Panc1 (cell line): ENCODE measurements around the gene EEF2. TPM values are rescaled to one million over a fixed set of nuclear protein-coding genes. Genes with fewer than 3 reads are reported as not detected.
"Not testable (repeated sequence)": the region's sequence is repeated elsewhere in the genome, so short reads cannot be mapped to it uniquely, and the experiment has no call there.

Source experiments
- ATAC-seq: fragments of 200-7000 bp; cut with Tn5 transposase; 2 replicates; pipeline ENCODE4 v1.9.1; 2020; ENCODE audit warnings: mild to moderate bottlenecking, moderate library complexity
- BruUV-seq: library from RNA; stranded (reverse); fragments of 400-500 nt; replicated peaks from 2 replicates; lab custom pipeline; 2021; lab: Mats Ljungman, UMichigan
- CTCF ChIA-PET: fragments of 300-600 bp; sonication (Branson Sonifier 250); formaldehyde crosslinking; loops from one replicate; lab custom pipeline; 2022; ENCODE audit warnings: antibody characterized with exemption; lab: Charles Lee
- POLR2A ChIA-PET: fragments of 300-600 bp; sonication (Branson Sonifier 250); formaldehyde crosslinking; loops from one replicate; lab custom pipeline; 2022; ENCODE audit warnings: antibody characterized with exemption; lab: Charles Lee
- DNase-seq: peaks from one replicate; pipeline ENCODE4 v3.0.0-alpha.2; 2010; ENCODE audit warnings: low read depth, low spot score
- H3K27ac ChIP-seq: 2 replicates; pipeline ENCODE4 v1.5.1; 2011; ENCODE audit warnings: mild to moderate bottlenecking, low read length, inconsistent platforms
- H3K27me3 ChIP-seq: fragments of 200-500 bp; sonication (Bioruptor generic); 2 replicates; pipeline ENCODE4 v1.6.0; 2014; ENCODE audit warnings: low read length, inconsistent platforms; ENCODE audit not compliant: control insufficient read depth, insufficient read depth
- H3K36me3 ChIP-seq: fragments of 200-500 bp; sonication (Bioruptor generic); 2 replicates; pipeline ENCODE4 v1.5.1; 2014; ENCODE audit warnings: inconsistent platforms, mild to moderate bottlenecking, low read length, moderate library complexity; ENCODE audit not compliant: control insufficient read depth, insufficient read depth
- H3K4me1 ChIP-seq: 2 replicates; pipeline ENCODE4 v1.5.1; 2011; ENCODE audit warnings: inconsistent platforms, mild to moderate bottlenecking, low read length, moderate library complexity; ENCODE audit not compliant: control insufficient read depth, insufficient read depth
- H3K4me3 ChIP-seq, 2 experiments: 2 replicates each; pipeline ENCODE4 v1.5.1; 2011 to 2012; ENCODE audit warnings: low read depth in 2 of 2, low read length in 2 of 2, mild to moderate bottlenecking in 2 of 2, inconsistent platforms in 1 of 2, moderate library complexity in 1 of 2
- H3K9me3 ChIP-seq: fragments of 200-500 bp; sonication (Bioruptor generic); 2 replicates; pipeline ENCODE4 v1.5.1; 2014; ENCODE audit warnings: low read depth, mild to moderate bottlenecking, inconsistent platforms, low read length, moderate library complexity; ENCODE audit not compliant: control insufficient read depth, insufficient read depth
- CTCF ChIP-seq: fragments of 450-650 bp; IDR thresholded peaks from 2 replicates; pipeline ENCODE4 v1.5.1; 2017; ENCODE audit warnings: mild to moderate bottlenecking
- POLR2AphosphoS5 ChIP-seq: IDR thresholded peaks from 2 replicates; pipeline ENCODE4 v1.6.1; 2012; ENCODE audit warnings: mild to moderate bottlenecking, low read depth, low read length, moderate library complexity
- REST ChIP-seq, 2 experiments: IDR thresholded peaks; 2 replicates each; pipeline ENCODE4 v1.6.1; 2011 to 2012; ENCODE audit warnings: low read depth in 2 of 2, control low read depth in 1 of 2, low read length in 1 of 2, mild to moderate bottlenecking in 1 of 2, moderate library complexity in 1 of 2; ENCODE audit not compliant: insufficient read depth in 1 of 2
- SIN3A ChIP-seq: IDR thresholded peaks from 2 replicates; pipeline ENCODE4 v1.6.1; 2012; ENCODE audit warnings: low read depth, mild to moderate bottlenecking, low read length, moderate library complexity, borderline replicate concordance; ENCODE audit not compliant: insufficient read depth
- TCF7L2 ChIP-seq: IDR thresholded peaks from 2 replicates; pipeline ENCODE4 v1.6.1; 2011; ENCODE audit warnings: mild to moderate bottlenecking, low read depth, low read length, inconsistent platforms
- in situ Hi-C: cut with HindIII; loops from 2 replicates; pipeline ENCODE4 v1.10.0; 2016; ENCODE audit warnings: low sequenced_read_pairs, low pct_unique_long_range_greater_than_20kb
- intact Hi-C: fragments of 100-400 bp; cut with micrococcal nuclease; formaldehyde crosslinking; loops from one replicate; pipeline ENCODE4 v1.10.0; 2022; ENCODE audit not compliant: unreplicated experiment
- total RNA-seq: library from RNA; stranded (reverse); gene quantifications from one replicate; pipeline ENCODE4 v1.2.1, GENCODE V29; 2021; ENCODE audit not compliant: unreplicated experiment

The EEF2 gene
- total RNA-seq, 1 experiment from 2014 or later, result 1,391 TPM

DNA sequence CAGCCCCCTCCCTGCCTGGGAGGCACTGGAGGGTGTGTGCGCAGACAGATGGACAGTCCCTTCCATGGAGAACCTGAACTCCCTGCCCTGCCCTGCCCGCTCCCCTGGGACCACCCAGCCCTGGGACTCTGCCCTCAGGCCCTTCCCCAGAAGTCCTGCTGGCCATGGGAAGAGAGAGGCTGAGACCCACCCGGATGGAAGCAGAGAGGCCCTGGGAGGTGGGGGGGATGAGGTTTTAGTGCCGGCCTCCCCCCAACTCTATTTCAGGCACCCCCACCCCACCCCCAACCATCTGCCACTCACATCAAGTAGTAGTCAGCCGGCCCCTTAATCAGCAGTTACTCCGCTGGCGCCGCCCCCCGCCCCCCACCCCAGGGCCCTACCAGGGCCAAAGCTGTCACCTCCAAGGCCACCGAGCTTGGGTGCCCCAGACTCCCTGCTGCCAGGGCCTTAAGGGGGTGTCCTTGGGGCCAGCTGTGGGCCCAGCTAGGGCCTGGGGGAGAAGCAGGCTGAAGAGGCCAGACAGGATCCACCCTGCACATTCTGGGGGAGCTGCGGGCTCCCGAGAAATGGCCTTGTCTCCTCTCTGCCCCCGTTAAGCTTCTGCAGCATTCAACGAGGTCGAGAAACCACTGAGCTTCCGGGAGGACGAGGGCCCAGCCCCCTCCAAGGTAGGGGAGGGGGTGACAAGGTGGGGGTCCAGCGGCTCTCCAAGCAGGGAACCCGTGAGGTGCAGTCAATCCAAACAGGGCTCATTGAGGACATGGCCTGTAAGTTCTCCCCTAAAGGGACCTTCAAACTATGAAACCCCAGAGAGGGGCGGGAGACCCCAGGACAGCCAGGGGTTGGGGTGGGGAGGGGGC lies 35.0 kb downstream of the EEF2 start:
- no peak overlapping the region for H3K4me3 ChIP-seq
- H3K36me3 ChIP-seq, result no peaks in the 10 kb centered on the region
- in situ Hi-C loops (no loop called here), intact Hi-C loops (no loop called here)
- no TSS peak for BruUV-seq
- TF ChIP-seq SIN3A (no peak), CTCF (no peak), TCF7L2 (no peak), POLR2AphosphoS5 (no peak), REST (IDR thresholded peaks at IDR 0.05; ENCODE audit: insufficient read depth in 1 of 2, low read depth in 2 of 2, low read length in 1 of 2) (no peak)
- ChIA-PET POLR2A (no interaction called here), CTCF (interaction anchor here (0.6 kb wide), 1 partner anchor 234 kb away, joined by 4 read pairs; no protein-coding TSS in a partner anchor)
- no peak overlapping the region for H3K27ac ChIP-seq
- 0 out of 2 replicates have a peak, but pooled peaks cover 4% of the 10 kb centered on the region for H3K4me1 ChIP-seq
- H3K27me3 ChIP-seq, result no peaks in the 10 kb centered on the region
- ATAC-seq (no peak), DNase-seq (no peak)
- H3K9me3 ChIP-seq, result no peaks in the 10 kb centered on the region

DNA sequence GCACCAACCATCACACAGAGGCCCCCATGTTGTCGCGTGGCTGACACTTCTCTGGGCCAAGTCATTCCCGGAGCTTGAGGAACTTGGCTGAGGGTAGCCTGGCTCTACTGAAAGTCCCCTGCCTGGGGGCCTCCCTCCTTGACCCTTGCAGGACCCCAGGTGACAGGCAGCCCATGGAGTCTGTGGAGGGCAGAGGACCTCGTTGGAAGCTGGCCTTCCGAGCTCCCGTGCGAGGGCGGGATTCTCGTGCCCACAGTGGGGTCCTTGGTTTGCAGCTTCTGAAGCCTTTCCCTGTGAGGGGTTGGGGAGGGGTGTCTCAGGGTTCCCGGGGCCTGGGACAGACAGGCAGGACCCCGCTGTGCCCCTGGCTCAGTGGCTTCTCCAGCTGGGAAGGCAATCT lies 36.0 kb downstream of the EEF2 start:
- ChIA-PET CTCF (interaction anchor here (0.6 kb wide), 1 partner anchor 192 kb away, joined by 6 read pairs; no protein-coding TSS in a partner anchor), POLR2A (no interaction called here)
- DNase-seq, result no peak
- H3K36me3 ChIP-seq, result no peaks in the 10 kb centered on the region
- H3K4me3 ChIP-seq, result no peak overlapping the region
- no TSS peak for BruUV-seq
- H3K4me1 ChIP-seq, result 0 out of 2 replicates have a peak, but pooled peaks cover 4% of the 10 kb centered on the region
- H3K27ac ChIP-seq, result no peak overlapping the region
- no peaks in the 10 kb centered on the region for H3K9me3 ChIP-seq
- no peak for ATAC-seq
- intact Hi-C loops (no loop called here), in situ Hi-C loops (no loop called here)
- no peaks in the 10 kb centered on the region for H3K27me3 ChIP-seq
- TF ChIP-seq SIN3A (no peak), CTCF (no peak), REST (IDR thresholded peaks at IDR 0.05; ENCODE audit: insufficient read depth in 1 of 2, low read depth in 2 of 2, low read length in 1 of 2) (no peak), TCF7L2 (no peak), POLR2AphosphoS5 (no peak)

- H3K36me3 ChIP-seq, in situ Hi-C loops, H3K4me3 ChIP-seq, ATAC-seq, DNase-seq, intact Hi-C loops, CTCF ChIA-PET, H3K4me1 ChIP-seq, H3K27ac ChIP-seq, H3K9me3 ChIP-seq, POLR2A ChIA-PET, BruUV-seq, H3K27me3 ChIP-seq: not testable (repeated sequence)
Measured at GRCh38 chr19:3947316-3947933, 37.8 kb downstream of the EEF2 start.
